Type B pancreatic cell (in vitro differentiated cells): Measurements from ENCODE around the gene TMTC4. TPM values are rescaled to one million over a fixed set of nuclear protein-coding genes. Genes with fewer than 3 reads are reported as not detected.

Experiments
- DNase-seq: peaks from one replicate; pipeline ENCODE4 v3.0.0; 2021; ENCODE audit warnings: mixed read lengths; ENCODE audit not compliant: unreplicated experiment; ENCODE audit errors: extremely low spot score
- H3K27ac Mint-ChIP-seq: 2 replicates; pipeline ENCODE4 v1.8.0; 2021; ENCODE audit warnings: mild to moderate bottlenecking, mixed read lengths
- H3K27me3 Mint-ChIP-seq: 2 replicates; pipeline ENCODE4 v1.8.0; 2021; ENCODE audit warnings: mixed read lengths
- H3K36me3 Mint-ChIP-seq: 2 replicates; pipeline ENCODE4 v1.8.0; 2021; ENCODE audit warnings: mixed read lengths
- H3K4me1 Mint-ChIP-seq: one replicate; pipeline ENCODE4 v1.8.0; 2021; ENCODE audit warnings: mixed read lengths; ENCODE audit not compliant: unreplicated experiment
- H3K4me3 Mint-ChIP-seq: 2 replicates; pipeline ENCODE4 v1.8.0; 2021; ENCODE audit warnings: mild to moderate bottlenecking, mixed read lengths
- H3K9me3 Mint-ChIP-seq: 2 replicates; pipeline ENCODE4 v1.8.0; 2021; ENCODE audit warnings: mixed read lengths
- total RNA-seq: library from RNA; stranded (reverse); gene quantifications from 2 replicates; pipeline ENCODE4 v1.2.1, GENCODE V29; 2021; ENCODE audit warnings: low replicate concordance
- TF ChIP-seq, protein P1 (sequence below): fragments of 200-600 bp; sonication (generic); conservative IDR thresholded peaks from 2 replicates; pipeline ENCODE4 v1.5.0; 2021; ENCODE audit warnings: antibody characterized with exemption, mild to moderate bottlenecking

The TMTC4 gene
- total RNA-seq, 1 donor from 2014 or later: 44.5 TPM

DNA sequence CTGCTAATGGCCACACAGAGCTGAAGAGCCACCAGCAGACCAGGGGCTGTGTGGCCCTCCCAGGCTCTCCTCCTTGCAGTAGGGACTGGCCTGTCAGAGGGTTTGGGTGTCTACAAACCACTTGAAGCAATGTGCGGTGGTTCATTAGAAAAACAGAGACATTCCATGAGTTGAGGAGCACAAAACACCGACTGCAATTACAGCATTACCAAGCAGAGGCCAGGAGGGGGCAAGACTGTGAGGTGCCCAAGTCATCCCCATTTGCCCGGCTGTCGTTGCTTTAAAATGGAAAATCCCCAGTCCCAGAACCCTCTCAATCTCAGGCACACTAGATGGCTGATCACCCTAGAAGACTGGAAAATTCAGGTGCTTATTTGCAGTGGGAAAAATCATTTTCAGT is 15.0 kb downstream of the TMTC4 start:
- peaks cover 48% of the 10 kb centered on the region for H3K36me3 Mint-ChIP-seq
- no peak overlapping the region for H3K27ac Mint-ChIP-seq
- TF ChIP-seq, protein P1, sequence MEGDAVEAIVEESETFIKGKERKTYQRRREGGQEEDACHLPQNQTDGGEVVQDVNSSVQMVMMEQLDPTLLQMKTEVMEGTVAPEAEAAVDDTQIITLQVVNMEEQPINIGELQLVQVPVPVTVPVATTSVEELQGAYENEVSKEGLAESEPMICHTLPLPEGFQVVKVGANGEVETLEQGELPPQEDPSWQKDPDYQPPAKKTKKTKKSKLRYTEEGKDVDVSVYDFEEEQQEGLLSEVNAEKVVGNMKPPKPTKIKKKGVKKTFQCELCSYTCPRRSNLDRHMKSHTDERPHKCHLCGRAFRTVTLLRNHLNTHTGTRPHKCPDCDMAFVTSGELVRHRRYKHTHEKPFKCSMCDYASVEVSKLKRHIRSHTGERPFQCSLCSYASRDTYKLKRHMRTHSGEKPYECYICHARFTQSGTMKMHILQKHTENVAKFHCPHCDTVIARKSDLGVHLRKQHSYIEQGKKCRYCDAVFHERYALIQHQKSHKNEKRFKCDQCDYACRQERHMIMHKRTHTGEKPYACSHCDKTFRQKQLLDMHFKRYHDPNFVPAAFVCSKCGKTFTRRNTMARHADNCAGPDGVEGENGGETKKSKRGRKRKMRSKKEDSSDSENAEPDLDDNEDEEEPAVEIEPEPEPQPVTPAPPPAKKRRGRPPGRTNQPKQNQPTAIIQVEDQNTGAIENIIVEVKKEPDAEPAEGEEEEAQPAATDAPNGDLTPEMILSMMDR: no peak
- H3K9me3 Mint-ChIP-seq: no peaks in the 10 kb centered on the region
- DNase-seq: no peak
- no peaks in the 10 kb centered on the region for H3K27me3 Mint-ChIP-seq
- H3K4me3 Mint-ChIP-seq: no peak overlapping the region
- peaks cover 13% of the 10 kb centered on the region for H3K4me1 Mint-ChIP-seq

DNA sequence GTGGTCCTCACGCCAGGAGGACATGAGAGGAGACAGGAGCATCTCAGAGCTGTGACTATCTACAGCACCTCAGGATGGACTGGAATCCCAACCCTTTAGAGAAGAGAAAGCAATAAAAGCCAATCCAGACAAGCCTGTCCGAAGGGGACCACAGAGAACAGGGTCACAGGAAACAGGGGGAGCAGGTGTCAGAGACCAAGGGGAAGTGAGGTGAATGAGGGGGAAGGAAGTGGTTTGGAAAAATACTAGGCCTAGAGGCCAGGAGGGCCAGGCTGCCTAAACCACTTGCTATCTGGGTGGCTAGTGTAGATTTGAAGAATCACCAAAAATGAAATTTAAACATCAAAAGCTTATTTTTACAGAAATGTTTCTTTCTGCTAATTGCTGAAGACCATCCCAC is 16.2 kb downstream of the TMTC4 start:
- H3K9me3 Mint-ChIP-seq: no peaks in the 10 kb centered on the region
- DNase-seq: no peak
- no peak overlapping the region for H3K4me3 Mint-ChIP-seq
- TF ChIP-seq, protein P1: no peak
- peaks cover 13% of the 10 kb centered on the region for H3K4me1 Mint-ChIP-seq
- H3K36me3 Mint-ChIP-seq: peaks cover 47% of the 10 kb centered on the region
- H3K27me3 Mint-ChIP-seq: no peaks in the 10 kb centered on the region
- no peak overlapping the region for H3K27ac Mint-ChIP-seq

DNA sequence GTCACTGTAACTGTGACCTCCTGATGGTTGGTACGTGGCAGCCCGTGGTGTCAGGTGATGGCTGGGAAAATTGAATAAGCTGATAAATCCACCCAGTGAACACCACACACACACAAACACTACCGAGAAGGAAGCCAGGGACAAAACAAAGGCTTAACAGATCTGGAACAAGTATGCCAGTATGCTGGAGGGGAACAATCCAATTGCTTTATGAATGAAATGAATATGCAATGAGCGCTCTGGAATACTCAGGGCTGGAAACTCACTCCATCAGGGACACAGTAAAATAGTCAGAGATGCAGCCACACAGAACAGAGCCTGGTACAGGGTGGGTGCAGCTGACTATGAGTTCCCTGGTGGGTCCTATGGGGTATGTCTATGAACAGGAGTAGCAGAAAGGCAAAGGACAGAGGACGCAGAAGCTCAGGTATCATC is 16.7 kb downstream of the TMTC4 start:
- no peak for DNase-seq
- TF ChIP-seq, protein P1: no peak

DNA sequence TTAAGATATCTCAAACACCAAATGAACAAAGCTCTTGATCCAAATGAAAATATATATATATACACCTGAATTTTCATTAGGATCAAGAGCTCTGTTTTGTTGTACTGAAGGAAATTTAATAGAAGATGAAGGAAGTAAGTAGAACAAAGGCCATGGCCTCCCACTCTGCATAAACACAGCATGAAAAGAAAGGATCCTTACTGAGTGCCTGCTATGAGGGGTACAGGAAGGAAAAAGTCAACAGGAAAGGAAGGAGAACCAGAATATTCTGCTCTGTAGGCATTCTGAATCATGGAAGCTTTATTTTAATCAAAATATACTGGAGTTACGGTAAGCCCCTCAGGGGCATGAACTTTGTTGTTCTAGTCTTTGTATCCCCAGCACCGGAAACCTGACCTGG is 22.1 kb downstream of the TMTC4 start:
- H3K27me3 Mint-ChIP-seq: no peaks in the 10 kb centered on the region
- DNase-seq: no peak
- H3K27ac Mint-ChIP-seq: no peak overlapping the region
- no peaks in the 10 kb centered on the region for H3K9me3 Mint-ChIP-seq
- peaks cover 13% of the 10 kb centered on the region for H3K4me1 Mint-ChIP-seq
- H3K4me3 Mint-ChIP-seq: no peak overlapping the region
- peaks cover 48% of the 10 kb centered on the region for H3K36me3 Mint-ChIP-seq
- TF ChIP-seq, protein P1: no peak

More for the DNA sequence above, 16.7 kb downstream of the TMTC4 start:
- Mint-ChIP-seq H3K4me3 (no peak overlapping the region), H3K4me1 (peaks cover 16% of the 10 kb centered on the region), H3K36me3 (peaks cover 47% of the 10 kb centered on the region), H3K27ac (no peak overlapping the region), H3K27me3 (no peaks in the 10 kb centered on the region), H3K9me3 (no peaks in the 10 kb centered on the region)

DNA sequence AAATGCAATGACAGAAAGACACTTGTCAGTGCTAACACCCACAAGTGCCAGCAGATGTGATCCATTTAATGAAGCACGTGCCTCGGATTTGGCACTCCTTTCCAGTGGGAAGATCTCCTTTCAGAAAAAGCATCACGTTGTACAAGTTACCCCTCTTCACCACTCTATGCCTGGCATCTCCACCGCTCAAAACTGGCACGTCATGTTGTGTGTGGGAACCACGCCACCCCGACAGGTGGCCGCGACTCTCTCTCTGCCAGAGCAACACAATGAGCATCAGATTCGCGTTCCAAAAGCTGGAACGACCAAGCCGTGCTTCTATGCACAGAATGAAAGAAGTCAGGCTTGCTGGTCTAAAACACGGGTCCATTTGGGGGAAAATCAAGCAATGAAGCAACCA is 24.3 kb downstream of the TMTC4 start:
- Mint-ChIP-seq H3K4me3 (no peak overlapping the region), H3K36me3 (peaks cover 34% of the 10 kb centered on the region), H3K27me3 (no peaks in the 10 kb centered on the region), H3K4me1 (peaks cover 17% of the 10 kb centered on the region), H3K27ac (no peak overlapping the region), H3K9me3 (no peaks in the 10 kb centered on the region)
- TF ChIP-seq, protein P1: no peak
- DNase-seq: no peak

DNA sequence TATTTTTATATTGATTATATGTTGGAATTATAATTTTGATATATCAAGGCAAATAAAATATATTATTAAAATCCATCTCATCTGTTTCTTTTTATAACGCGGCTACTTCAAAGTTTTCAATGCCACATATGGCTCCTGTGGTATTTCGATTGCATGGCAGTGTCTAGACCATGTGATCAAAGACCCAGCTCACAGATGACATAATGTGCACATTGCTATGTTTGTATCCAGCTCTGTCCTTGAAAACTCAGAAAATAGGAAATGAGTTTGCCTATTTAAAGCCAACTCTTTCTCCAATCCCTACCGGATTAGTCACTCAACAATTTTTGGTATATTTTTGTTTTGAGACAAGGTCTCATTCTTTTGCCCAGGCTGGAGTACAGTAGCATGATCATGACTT is 26.2 kb downstream of the TMTC4 start:
- TF ChIP-seq, protein P1: no peak
- Mint-ChIP-seq H3K27me3 (no peaks in the 10 kb centered on the region), H3K27ac (no peak overlapping the region), H3K4me3 (no peak overlapping the region), H3K4me1 (peaks cover 26% of the 10 kb centered on the region), H3K36me3 (peaks cover 31% of the 10 kb centered on the region), H3K9me3 (no peaks in the 10 kb centered on the region)
- no peak for DNase-seq
